Measurements from ENCODE around the gene ANKS1B. TPM values are rescaled to one million over a fixed set of nuclear protein-coding genes. Genes with fewer than 3 reads are reported as not detected.

Gene ANKS1B
- total RNA-seq, 1 experiment from 2014 or later: 9.7 TPM

DNA sequence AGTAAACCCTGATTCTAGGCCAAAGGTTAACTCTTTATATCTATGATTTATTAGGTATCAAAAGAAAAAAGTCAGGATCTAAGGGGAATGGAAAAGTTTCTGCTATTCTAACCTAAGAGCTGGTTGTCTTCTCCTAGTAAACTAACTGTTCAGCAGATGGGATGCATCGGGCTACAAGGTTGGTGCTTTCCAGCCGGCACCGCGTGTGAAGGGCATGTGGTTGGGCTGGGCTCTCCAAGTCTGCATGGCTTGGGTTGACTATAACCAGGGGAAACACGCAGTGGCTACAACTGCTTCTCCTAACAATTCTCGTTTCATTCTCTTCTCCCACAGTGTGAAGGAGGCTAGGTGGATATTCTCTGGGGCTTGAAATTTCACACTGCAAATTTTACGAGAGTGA lies 985.2 kb downstream of the ANKS1B start:
- Histone ChIP-seq H3K4me1 (ENCODE audit: control insufficient read depth, insufficient read depth, low read length) (no peaks in the 10 kb centered on the region; the same call in 1 of the 2 replicates), H3K27me3 (ENCODE audit: control insufficient read depth, insufficient read depth, low read length) (no peaks in the 10 kb centered on the region), H3K36me3 (ENCODE audit: control insufficient read depth, insufficient read depth, low read length) (no peaks in the 10 kb centered on the region), H3K27ac (ENCODE audit: low read length) (no peak overlapping the region), H3K9me3 (ENCODE audit: control insufficient read depth, insufficient read depth, low read depth, low read length) (no peaks in the 10 kb centered on the region), H3K4me3 (ENCODE audit: low read depth in 2 of 2, low read length in 2 of 2) (no peak overlapping the region)
- CTCF ChIA-PET: no interaction called here
- POLR2A ChIA-PET: no interaction called here
- DNase-seq (ENCODE audit: low read depth, low spot score) (no peak), ATAC-seq (no peak)
- no peak for TF ChIP-seq SIN3A (IDR thresholded peaks at IDR 0.05; ENCODE audit: borderline replicate concordance, insufficient read depth, low read depth, low read length)
- TF ChIP-seq, protein P1, sequence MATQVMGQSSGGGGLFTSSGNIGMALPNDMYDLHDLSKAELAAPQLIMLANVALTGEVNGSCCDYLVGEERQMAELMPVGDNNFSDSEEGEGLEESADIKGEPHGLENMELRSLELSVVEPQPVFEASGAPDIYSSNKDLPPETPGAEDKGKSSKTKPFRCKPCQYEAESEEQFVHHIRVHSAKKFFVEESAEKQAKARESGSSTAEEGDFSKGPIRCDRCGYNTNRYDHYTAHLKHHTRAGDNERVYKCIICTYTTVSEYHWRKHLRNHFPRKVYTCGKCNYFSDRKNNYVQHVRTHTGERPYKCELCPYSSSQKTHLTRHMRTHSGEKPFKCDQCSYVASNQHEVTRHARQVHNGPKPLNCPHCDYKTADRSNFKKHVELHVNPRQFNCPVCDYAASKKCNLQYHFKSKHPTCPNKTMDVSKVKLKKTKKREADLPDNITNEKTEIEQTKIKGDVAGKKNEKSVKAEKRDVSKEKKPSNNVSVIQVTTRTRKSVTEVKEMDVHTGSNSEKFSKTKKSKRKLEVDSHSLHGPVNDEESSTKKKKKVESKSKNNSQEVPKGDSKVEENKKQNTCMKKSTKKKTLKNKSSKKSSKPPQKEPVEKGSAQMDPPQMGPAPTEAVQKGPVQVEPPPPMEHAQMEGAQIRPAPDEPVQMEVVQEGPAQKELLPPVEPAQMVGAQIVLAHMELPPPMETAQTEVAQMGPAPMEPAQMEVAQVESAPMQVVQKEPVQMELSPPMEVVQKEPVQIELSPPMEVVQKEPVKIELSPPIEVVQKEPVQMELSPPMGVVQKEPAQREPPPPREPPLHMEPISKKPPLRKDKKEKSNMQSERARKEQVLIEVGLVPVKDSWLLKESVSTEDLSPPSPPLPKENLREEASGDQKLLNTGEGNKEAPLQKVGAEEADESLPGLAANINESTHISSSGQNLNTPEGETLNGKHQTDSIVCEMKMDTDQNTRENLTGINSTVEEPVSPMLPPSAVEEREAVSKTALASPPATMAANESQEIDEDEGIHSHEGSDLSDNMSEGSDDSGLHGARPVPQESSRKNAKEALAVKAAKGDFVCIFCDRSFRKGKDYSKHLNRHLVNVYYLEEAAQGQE (IDR thresholded peaks at IDR 0.05; ENCODE audit: insufficient read depth in 1 of 2, low read depth in 2 of 2, low read length in 1 of 2): no peak
- TF ChIP-seq TCF7L2 (IDR thresholded peaks at IDR 0.05; ENCODE audit: low read depth, low read length): no peak
- TF ChIP-seq, protein P2, sequence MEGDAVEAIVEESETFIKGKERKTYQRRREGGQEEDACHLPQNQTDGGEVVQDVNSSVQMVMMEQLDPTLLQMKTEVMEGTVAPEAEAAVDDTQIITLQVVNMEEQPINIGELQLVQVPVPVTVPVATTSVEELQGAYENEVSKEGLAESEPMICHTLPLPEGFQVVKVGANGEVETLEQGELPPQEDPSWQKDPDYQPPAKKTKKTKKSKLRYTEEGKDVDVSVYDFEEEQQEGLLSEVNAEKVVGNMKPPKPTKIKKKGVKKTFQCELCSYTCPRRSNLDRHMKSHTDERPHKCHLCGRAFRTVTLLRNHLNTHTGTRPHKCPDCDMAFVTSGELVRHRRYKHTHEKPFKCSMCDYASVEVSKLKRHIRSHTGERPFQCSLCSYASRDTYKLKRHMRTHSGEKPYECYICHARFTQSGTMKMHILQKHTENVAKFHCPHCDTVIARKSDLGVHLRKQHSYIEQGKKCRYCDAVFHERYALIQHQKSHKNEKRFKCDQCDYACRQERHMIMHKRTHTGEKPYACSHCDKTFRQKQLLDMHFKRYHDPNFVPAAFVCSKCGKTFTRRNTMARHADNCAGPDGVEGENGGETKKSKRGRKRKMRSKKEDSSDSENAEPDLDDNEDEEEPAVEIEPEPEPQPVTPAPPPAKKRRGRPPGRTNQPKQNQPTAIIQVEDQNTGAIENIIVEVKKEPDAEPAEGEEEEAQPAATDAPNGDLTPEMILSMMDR (IDR thresholded peaks at IDR 0.05): no peak
- TF ChIP-seq POLR2AphosphoS5 (IDR thresholded peaks at IDR 0.05; ENCODE audit: low read depth, low read length): no peak
- BruUV-seq (replicated peaks): no TSS peak
- intact Hi-C loops (cut with micrococcal nuclease; ENCODE audit: unreplicated experiment) (loop anchor here (10.0 kb wide), 1 partner anchor 435 kb away; no protein-coding TSS in a partner anchor), in situ Hi-C loops (cut with HindIII; ENCODE audit: low pct_unique_long_range_greater_than_20kb, low sequenced_read_pairs) (no loop called here)

GRCh38 chr12:98998697-98999299 lies 985.9 kb downstream of the ANKS1B start:
- Histone ChIP-seq H3K4me3 (ENCODE audit: low read depth in 2 of 2, low read length in 2 of 2) (no peak overlapping the region), H3K27ac (ENCODE audit: low read length) (no peak overlapping the region), H3K27me3 (ENCODE audit: control insufficient read depth, insufficient read depth, low read length) (no peaks in the 10 kb centered on the region), H3K9me3 (ENCODE audit: control insufficient read depth, insufficient read depth, low read depth, low read length) (no peaks in the 10 kb centered on the region), H3K4me1 (ENCODE audit: control insufficient read depth, insufficient read depth, low read length) (no peaks in the 10 kb centered on the region; the same call in 1 of the 2 replicates), H3K36me3 (ENCODE audit: control insufficient read depth, insufficient read depth, low read length) (no peaks in the 10 kb centered on the region)
- intact Hi-C loops (cut with micrococcal nuclease; ENCODE audit: unreplicated experiment) (loop anchor here (1.0 to 10.0 kb wide), 2 partner anchors 299 to 434 kb away; no protein-coding TSS in a partner anchor), in situ Hi-C loops (cut with HindIII; ENCODE audit: low pct_unique_long_range_greater_than_20kb, low sequenced_read_pairs) (no loop called here)
- no TSS peak for BruUV-seq (replicated peaks)
- ChIA-PET POLR2A (no interaction called here), CTCF (interaction anchor here (0.7 kb wide), 3 partner anchors 247 to 294 kb away, joined by 3 to 4 read pairs (median 3); no protein-coding TSS in a partner anchor)
- TF ChIP-seq, protein P2 (IDR thresholded peaks at IDR 0.05): peak; percentile 76
- TF ChIP-seq, protein P1 (IDR thresholded peaks at IDR 0.05; ENCODE audit: insufficient read depth in 1 of 2, low read depth in 2 of 2, low read length in 1 of 2): no peak
- peak; percentile 92 for ATAC-seq
- peak; percentile 25 for DNase-seq (ENCODE audit: low read depth, low spot score)
